ENCODE measurements around the gene TOB1. TPM values are rescaled to one million over a fixed set of nuclear protein-coding genes. Genes with fewer than 3 reads are reported as not detected.

The TOB1 gene
- total RNA-seq, 3 donors from 2014 or later (not counting 1 experiment from before 2014, with no cell fraction given): 51.1 to 123 (median 110) TPM

GRCh38 chr17:50815400-50815799, 50.8 kb downstream of the TOB1 start:
- no peaks in the 10 kb centered on the region for H3K36me3 Mint-ChIP-seq
- ATAC-seq (no peak), DNase-seq (no peak)
- H3K4me1 Mint-ChIP-seq: peaks cover 15 to 20% of the 10 kb centered on the region in 2 donors
- H3K27me3 ChIP-seq (ENCODE audit: control insufficient read depth, insufficient read depth, low read length): peaks cover 2% of the 10 kb centered on the region
- H3K4me3 ChIP-seq (ENCODE audit: low read length): no peak overlapping the region
- H3K27ac Mint-ChIP-seq: no peak overlapping the region
- peaks cover 25% of the 10 kb centered on the region for H3K4me1 ChIP-seq (ENCODE audit: control insufficient read depth, insufficient read depth, low read length)
- peaks cover 16% of the 10 kb centered on the region in 2 donors for H3K27me3 Mint-ChIP-seq (ENCODE audit: low read depth in 2 of 2)
- WGBS (ENCODE audit: insufficient coverage): 16% methylated on average over 3 of the region's 3 CpGs
- no peaks in the 10 kb centered on the region for H3K9me3 ChIP-seq (ENCODE audit: control insufficient read depth, insufficient read depth, low read length)
- H3K27ac ChIP-seq (ENCODE audit: low read length): no peak overlapping the region
- TF ChIP-seq CTCF (IDR thresholded peaks at IDR 0.05): no peak
- H3K36me3 ChIP-seq (ENCODE audit: control insufficient read depth, insufficient read depth, low read length): no peaks in the 10 kb centered on the region
- intact Hi-C loops (cut with micrococcal nuclease): no loop called here
- H3K4me3 Mint-ChIP-seq: no peak overlapping the region
- no peaks in the 10 kb centered on the region for H3K9me3 Mint-ChIP-seq

GRCh38 chr17:50813583-50813982, 52.6 kb downstream of the TOB1 start:
- Histone ChIP-seq H3K4me3 (ENCODE audit: low read length) (no peak overlapping the region), H3K27ac (ENCODE audit: low read length) (no peak overlapping the region), H3K36me3 (ENCODE audit: control insufficient read depth, insufficient read depth, low read length) (no peaks in the 10 kb centered on the region), H3K27me3 (ENCODE audit: control insufficient read depth, insufficient read depth, low read length) (peaks cover 2% of the 10 kb centered on the region), H3K9me3 (ENCODE audit: control insufficient read depth, insufficient read depth, low read length) (no peaks in the 10 kb centered on the region), H3K4me1 (ENCODE audit: control insufficient read depth, insufficient read depth, low read length) (peaks cover 13% of the 10 kb centered on the region)
- DNase-seq (no peak), ATAC-seq (no peak)
- intact Hi-C loops (cut with micrococcal nuclease): no loop called here
- Mint-ChIP-seq H3K27ac (no peak overlapping the region), H3K9me3 (no peaks in the 10 kb centered on the region), H3K27me3 (ENCODE audit: low read depth in 2 of 2) (peaks cover 16% of the 10 kb centered on the region in 2 donors), H3K4me3 (no peak overlapping the region), H3K4me1 (peaks cover 6 to 11% of the 10 kb centered on the region in 2 donors), H3K36me3 (no peaks in the 10 kb centered on the region)
- TF ChIP-seq CTCF (IDR thresholded peaks at IDR 0.05): no peak

Other genes starting within 250 kb of the TOB1 start
- gene ABCC3, start 231.5 kb downstream of the TOB1 start, total RNA-seq: 10 to 100 TPM in 1 of 3 donors, 1 to 10 TPM in 2; 1.6 to 13.2 (median 5.9) TPM
- 10 to 100 TPM; 22.1 to 32.0 (median 30.8) TPM for gene ANKRD40, start 158.4 kb downstream of the TOB1 start, total RNA-seq
- 100 to 1,000 TPM; 152 to 213 (median 196) TPM for gene LUC7L3, start 146.8 kb downstream of the TOB1 start, total RNA-seq
- gene ANKRD40CL, start 98.8 kb downstream of the TOB1 start, total RNA-seq: not detected
- gene WFIKKN2, start 30.8 kb downstream of the TOB1 start, total RNA-seq: not detected